Type B pancreatic cell (in vitro differentiated cells): ENCODE results near the gene NR1H2. TPM values are rescaled to one million over a fixed set of nuclear protein-coding genes. Genes with fewer than 3 reads are reported as not detected.

Experiments
- DNase-seq: peaks from one replicate; pipeline ENCODE4 v3.0.0; 2021; ENCODE audit warnings: mixed read lengths; ENCODE audit not compliant: unreplicated experiment; ENCODE audit errors: extremely low spot score
- H3K27ac Mint-ChIP-seq: 2 replicates; pipeline ENCODE4 v1.8.0; 2021; ENCODE audit warnings: mild to moderate bottlenecking, mixed read lengths
- H3K27me3 Mint-ChIP-seq: 2 replicates; pipeline ENCODE4 v1.8.0; 2021; ENCODE audit warnings: mixed read lengths
- H3K36me3 Mint-ChIP-seq: 2 replicates; pipeline ENCODE4 v1.8.0; 2021; ENCODE audit warnings: mixed read lengths
- H3K4me1 Mint-ChIP-seq: one replicate; pipeline ENCODE4 v1.8.0; 2021; ENCODE audit warnings: mixed read lengths; ENCODE audit not compliant: unreplicated experiment
- H3K4me3 Mint-ChIP-seq: 2 replicates; pipeline ENCODE4 v1.8.0; 2021; ENCODE audit warnings: mild to moderate bottlenecking, mixed read lengths
- H3K9me3 Mint-ChIP-seq: 2 replicates; pipeline ENCODE4 v1.8.0; 2021; ENCODE audit warnings: mixed read lengths
- total RNA-seq: library from RNA; stranded (reverse); gene quantifications from 2 replicates; pipeline ENCODE4 v1.2.1, GENCODE V29; 2021; ENCODE audit warnings: low replicate concordance
- TF ChIP-seq, protein P1 (sequence below): fragments of 200-600 bp; sonication (generic); conservative IDR thresholded peaks from 2 replicates; pipeline ENCODE4 v1.5.0; 2021; ENCODE audit warnings: antibody characterized with exemption, mild to moderate bottlenecking

Gene NR1H2
- total RNA-seq, 1 donor from 2014 or later = 30.3 TPM

DNA sequence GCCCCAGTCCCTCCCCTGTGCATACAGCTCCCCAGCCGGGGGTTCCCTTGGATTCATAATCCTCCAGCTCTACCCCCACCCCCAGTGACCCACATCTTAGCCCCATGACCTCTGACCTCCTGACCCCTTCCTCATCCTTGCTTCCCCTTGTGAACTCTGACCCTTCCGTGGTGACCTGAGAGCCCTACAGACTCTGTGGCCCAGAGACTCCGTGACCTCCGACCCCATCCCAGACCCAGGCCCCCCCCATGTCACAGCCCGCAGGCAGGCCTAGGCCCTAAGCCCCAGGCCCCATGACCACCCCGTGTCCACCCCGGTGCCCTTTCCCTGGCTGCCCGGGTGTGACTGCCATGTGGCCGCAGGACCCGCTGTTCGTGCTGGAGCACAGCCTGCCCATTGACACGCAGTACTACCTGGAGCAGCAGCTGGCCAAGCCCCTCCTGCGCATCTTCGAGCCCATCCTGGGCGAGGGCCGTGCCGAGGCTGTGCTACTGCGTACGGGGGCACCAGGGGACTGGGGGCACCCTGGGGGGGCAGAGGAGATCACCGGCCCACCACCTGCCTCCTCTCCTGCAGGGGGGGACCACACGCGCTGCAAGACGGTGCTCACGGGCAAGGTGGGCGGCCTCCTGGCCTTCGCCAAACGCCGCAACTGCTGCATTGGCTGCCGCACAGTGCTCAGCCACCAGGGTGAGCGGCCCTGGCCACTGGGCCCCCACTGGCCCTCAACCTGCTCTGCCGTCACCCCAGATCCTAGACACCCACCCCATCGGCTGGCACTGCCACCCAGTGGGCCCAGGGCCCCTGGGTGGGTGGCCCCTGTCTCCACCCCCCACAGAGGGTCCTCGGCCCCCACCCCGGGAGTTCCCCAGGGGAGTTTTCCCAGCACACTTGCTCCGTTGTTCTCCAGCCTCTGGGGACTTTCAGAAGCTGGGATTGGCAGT, 40.0 kb downstream of the NR1H2 start:
- TF ChIP-seq, protein P1, sequence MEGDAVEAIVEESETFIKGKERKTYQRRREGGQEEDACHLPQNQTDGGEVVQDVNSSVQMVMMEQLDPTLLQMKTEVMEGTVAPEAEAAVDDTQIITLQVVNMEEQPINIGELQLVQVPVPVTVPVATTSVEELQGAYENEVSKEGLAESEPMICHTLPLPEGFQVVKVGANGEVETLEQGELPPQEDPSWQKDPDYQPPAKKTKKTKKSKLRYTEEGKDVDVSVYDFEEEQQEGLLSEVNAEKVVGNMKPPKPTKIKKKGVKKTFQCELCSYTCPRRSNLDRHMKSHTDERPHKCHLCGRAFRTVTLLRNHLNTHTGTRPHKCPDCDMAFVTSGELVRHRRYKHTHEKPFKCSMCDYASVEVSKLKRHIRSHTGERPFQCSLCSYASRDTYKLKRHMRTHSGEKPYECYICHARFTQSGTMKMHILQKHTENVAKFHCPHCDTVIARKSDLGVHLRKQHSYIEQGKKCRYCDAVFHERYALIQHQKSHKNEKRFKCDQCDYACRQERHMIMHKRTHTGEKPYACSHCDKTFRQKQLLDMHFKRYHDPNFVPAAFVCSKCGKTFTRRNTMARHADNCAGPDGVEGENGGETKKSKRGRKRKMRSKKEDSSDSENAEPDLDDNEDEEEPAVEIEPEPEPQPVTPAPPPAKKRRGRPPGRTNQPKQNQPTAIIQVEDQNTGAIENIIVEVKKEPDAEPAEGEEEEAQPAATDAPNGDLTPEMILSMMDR = peak; percentile 21
- H3K4me3 Mint-ChIP-seq = no peak overlapping the region
- H3K9me3 Mint-ChIP-seq = no peaks in the 10 kb centered on the region
- no peak overlapping the region for H3K27ac Mint-ChIP-seq
- peaks cover 4% of the 10 kb centered on the region for H3K36me3 Mint-ChIP-seq
- H3K27me3 Mint-ChIP-seq = peaks cover 20% of the 10 kb centered on the region
- no peak for DNase-seq
- peaks cover 7% of the 10 kb centered on the region for H3K4me1 Mint-ChIP-seq

DNA sequence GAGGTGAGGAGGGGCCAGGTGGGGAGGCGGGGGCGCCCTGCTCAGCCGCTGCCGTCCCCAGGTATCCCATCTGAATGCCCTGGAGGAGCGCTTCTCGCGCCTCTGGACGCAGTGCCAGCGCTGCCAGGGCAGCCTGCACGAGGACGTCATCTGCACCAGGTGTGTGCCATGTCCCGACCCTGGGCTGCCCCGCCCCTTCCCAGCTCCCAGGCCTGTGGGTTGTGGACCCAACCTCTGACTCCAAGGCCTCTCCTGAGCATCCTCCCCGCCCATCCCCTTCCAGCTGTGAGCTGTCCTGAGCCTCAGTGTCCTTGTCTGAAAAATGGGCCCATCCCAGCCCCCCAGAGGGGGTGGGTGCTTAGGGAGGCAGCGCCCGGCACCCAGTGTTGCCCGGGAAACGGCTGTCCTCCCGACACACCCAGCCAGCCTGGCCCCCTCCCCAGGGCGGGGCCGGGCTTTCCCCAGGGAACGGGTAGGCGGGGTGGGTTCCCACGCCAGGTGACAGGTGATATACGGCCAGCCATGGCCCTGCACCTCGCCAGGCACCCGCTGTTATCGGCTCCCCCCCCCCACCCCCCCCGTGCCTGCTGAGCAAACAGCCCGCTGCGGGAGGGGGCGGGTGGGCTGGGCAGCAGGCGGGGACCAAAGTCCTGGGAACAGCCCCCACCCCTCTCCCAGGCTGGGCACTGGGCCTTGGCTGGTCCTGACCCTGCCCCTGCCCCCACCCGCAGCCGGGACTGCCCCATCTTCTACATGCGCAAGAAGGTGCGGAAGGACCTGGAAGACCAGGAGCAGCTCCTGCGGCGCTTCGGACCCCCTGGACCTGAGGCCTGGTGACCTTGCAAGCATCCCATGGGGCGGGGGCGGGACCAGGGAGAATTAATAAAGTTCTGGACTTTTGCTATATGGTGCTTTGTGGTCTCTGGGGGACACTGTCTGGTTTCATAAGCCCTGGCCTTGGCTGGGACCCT, 41.1 kb downstream of the NR1H2 start:
- peaks cover 20% of the 10 kb centered on the region for H3K27me3 Mint-ChIP-seq
- H3K27ac Mint-ChIP-seq = no peak overlapping the region
- H3K4me1 Mint-ChIP-seq = peaks cover 7% of the 10 kb centered on the region

GRCh38 chr19:50418176-50419021, 42.1 kb downstream of the NR1H2 start, which contains the start of gene SPIB:
SPIB (plus strand) TSS chr19:50418938; CDS start chr19:50418963, 25 bp downstream.
- peak within 1 kb of the TSS; percentile 82 for H3K27ac Mint-ChIP-seq
- no peaks in the 10 kb centered on the region for H3K9me3 Mint-ChIP-seq
- H3K4me1 Mint-ChIP-seq = peaks cover 7% of the 10 kb centered on the region
- TF ChIP-seq, protein P1 = no peak
- no peak for DNase-seq
- peak within 1 kb of the TSS; percentile 21 for H3K4me3 Mint-ChIP-seq
- peaks cover 22% of the 10 kb centered on the region for H3K27me3 Mint-ChIP-seq
- H3K36me3 Mint-ChIP-seq = peaks cover 4% of the 10 kb centered on the region

More for the DNA sequence above, 41.1 kb downstream of the NR1H2 start:
- DNase-seq = no peak
- H3K4me3 Mint-ChIP-seq = no peak overlapping the region
- peaks cover 4% of the 10 kb centered on the region for H3K36me3 Mint-ChIP-seq
- H3K9me3 Mint-ChIP-seq = no peaks in the 10 kb centered on the region
- TF ChIP-seq, protein P1 = no peak

DNA sequence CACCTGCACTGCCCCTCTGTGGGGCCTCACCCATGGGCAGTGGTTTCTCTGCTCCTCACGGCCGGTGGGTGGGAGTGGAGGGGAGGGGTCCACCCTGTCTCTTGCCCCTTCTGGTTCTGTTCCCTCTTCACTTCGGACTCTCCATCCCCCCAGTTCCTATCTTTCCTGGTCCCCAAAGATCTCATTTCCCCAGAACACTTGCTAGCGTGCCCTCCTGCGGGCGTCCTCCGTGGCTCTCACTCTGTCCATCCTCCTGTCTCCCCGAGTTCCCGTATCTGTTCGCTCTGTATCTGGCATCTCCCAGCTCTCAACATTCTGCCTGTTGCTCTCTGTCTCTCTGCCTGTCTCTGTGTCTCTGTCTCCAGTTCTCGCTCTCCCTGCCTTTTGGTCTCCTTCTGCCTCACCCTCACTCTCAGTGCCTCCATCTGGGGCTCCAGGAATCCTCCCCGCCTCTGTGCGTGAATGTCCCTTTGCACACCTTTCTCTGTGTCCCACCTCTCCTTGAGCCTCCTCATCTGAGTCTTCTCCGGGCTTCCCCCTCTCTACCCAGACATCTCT, 42.8 kb downstream of the NR1H2 start:
- Mint-ChIP-seq H3K27me3 (peaks cover 22% of the 10 kb centered on the region), H3K4me1 (peaks cover 7% of the 10 kb centered on the region), H3K27ac (peak overlapping the region; percentile 82), H3K36me3 (peaks cover 4% of the 10 kb centered on the region), H3K4me3 (peak overlapping the region; percentile 21), H3K9me3 (no peaks in the 10 kb centered on the region)
- TF ChIP-seq, protein P1 = no peak
- no peak for DNase-seq
